GM11168 (cell line): ENCODE data around the gene DRC7.
"Not testable (repeated sequence)": the region's sequence is repeated elsewhere in the genome, so short reads cannot be mapped to it uniquely, and the experiment has no call there.

Experiments
- in situ Hi-C: fragments of 300-500 bp; cut with MboI; formaldehyde crosslinking; loops from one replicate; pipeline ENCODE4 v1.12.0; 2022; ENCODE audit warnings: low sequenced_read_pairs; ENCODE audit not compliant: unreplicated experiment

DRC7 gene

DNA sequence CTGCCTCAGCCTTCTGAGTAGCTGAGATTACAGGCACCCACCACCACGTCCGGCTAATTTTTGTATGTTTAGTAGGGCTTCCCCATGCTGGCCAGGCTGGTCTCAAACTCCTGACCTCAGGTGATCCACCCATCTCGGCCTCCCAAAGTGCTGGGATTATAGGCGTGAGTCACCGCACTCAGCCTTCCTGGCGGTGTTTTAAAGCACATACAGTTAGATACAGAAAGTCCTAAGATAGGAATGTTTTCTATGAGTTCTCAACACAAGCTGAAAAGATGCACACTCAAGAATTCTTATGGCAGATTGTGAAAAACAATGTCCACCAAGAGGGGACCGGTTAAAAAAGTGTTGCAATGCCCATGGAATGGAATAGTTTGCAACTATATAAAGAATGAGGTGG, 23.2 kb upstream of the DRC7 start:
- in situ Hi-C loops, result not testable (repeated sequence)

DNA sequence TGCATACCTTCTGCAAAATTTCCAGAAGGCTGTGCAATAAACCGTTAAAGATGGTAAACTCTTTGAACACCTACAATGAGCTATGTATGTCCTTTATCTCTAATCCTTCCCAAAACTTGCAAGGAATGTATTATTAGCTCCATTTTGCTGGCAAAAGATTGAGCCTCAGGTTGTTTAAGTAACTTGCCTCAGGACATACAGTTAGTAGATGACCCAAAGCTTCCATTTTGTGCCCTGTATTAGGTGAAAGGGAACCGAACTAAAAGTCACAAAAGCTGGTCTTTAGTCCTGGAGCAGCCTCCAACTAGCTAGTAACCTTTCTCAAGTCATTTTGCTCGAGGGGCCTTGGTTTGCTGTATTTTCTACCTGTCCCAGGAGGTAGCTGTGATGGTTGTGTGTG, 22.2 kb upstream of the DRC7 start:
- in situ Hi-C loops, result no loop called here

DNA sequence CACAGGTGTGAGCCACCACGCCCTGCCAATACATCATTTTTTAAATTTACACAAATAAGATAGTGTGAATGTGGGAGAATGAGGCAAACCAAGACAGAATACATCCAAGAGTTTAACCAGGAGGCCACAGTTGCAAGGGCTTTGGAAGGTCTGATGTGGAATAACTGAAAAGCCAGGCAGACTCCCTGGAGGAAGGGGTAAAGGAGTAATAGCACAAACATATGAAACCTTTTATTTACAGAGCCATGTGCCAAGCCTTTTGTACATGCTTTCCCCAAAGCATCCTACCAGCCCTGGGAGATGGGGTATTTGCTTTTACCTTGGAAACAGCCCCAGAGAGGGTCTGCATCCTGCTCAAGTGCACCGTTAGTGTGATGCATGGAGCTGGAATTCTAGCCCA, 21.8 kb upstream of the DRC7 start:
- in situ Hi-C loops, result no loop called here

DNA sequence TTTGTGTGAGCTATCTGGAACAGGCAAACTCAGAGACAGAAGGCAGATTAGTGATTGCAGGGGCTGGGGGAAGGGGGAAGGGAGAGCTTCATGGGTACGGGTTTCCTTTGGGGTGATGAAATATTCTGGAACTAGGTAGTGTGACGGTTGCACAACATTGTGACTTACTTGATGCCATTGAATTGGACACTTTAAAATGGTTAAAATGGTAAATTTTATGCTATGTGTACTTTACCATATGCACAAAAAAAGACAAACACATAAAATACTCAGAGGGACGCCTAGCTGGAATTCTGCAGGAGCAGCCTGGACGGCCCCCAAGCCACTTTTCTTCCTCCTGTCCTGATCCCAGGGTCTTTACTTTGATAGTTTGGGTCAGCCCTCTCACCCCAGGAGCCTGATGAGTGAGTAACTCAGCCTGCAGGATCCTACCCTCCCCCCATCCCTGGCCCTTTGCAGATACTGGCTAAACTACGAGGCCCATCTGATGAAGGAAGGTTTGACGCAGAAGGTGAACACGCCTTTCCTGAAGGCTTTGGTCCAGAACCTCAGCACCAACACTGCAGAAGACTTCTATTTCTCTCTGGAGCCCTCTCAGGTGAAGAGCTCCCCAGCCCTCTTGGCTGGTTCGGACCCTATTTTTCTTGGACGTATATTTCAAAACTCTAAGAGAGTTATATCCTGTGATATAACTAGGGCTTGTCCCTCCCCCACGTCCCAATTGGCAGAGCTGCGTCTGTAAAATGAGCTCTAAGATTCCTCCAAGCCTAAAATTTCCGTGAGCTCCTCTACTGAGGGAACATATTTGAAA, 18.7 kb upstream of the DRC7 start:
- in situ Hi-C loops, result no loop called here

DNA sequence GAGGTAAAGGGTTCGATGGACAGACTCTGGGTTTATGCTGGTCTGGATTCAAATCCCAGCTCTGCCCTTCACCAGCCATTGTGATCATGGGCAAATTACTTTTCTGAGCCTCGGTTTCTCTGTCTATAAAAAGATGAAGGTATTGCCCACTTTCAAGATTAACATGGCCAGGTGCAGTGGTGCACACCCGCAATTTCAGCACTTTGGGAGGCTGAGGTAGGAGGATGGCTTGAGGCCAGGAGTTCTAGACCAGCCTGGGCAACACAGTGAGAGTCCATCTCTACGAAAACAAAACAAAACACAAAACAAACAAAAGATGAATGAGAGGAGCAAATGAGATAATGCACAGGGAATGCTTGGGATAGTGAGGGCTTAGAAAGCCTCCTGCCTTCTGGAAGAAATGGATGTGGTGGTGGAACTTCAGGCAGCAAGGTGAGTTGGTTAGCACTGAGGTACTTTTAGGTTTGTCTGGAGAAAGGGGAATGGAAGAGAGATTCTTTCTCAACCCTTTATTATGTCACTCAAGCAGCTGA, 18.0 kb upstream of the DRC7 start:
- in situ Hi-C loops, result no loop called here

DNA sequence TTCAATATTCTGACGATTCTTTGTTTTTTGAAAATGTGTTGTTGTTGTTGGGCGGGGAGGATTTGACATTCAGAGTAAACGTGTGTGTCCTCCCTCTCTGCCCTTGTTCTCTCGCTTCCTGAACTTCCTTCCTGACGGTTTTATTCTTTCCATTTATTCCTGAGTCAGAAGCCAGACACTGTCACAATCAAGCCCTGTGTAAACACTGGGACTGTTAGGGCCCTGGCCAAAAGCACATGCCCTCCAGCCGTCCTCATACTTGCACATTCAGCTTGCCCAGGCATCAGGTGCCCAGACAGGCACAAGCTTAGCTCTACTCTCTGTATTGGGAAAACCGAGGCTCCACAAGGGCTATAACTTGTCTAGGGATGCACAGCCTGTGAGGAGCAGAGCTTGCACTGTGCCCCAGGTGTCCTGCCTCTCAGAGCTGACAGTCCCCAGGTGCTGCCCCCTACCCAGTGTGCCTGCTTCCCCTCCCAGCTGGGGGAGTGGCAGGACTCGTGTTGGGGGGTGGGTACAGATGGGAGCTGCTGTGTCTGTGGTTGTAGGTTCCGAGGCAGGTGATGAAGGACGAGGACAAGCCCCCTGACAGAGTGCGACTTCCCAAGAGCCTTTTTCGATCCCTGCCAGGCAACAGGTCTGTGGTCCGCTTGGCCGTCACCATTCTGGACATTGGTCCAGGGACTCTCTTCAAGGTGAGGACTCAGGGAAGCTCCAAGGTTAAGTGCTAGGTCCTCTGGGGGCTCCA, 16.8 kb upstream of the DRC7 start:
- in situ Hi-C loops, result no loop called here

DNA sequence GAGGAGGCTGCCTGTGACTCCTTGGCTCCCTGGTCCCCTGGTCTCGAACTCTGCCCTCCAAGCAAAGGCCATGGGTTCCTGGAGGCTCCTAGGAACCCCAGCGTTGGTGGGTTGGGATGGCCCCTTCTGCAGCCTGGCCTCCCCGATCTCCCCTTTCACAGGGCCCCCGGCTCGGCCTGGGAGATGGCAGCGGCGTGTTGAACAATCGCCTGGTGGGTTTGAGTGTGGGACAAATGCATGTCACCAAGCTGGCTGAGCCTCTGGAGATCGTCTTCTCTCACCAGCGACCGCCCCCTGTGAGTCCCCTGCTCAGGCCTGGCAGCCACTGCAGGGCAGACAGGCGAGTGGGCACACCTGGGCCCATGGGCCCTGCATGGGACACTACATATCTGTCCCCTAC, 15.6 kb upstream of the DRC7 start:
- in situ Hi-C loops, result no loop called here

DNA sequence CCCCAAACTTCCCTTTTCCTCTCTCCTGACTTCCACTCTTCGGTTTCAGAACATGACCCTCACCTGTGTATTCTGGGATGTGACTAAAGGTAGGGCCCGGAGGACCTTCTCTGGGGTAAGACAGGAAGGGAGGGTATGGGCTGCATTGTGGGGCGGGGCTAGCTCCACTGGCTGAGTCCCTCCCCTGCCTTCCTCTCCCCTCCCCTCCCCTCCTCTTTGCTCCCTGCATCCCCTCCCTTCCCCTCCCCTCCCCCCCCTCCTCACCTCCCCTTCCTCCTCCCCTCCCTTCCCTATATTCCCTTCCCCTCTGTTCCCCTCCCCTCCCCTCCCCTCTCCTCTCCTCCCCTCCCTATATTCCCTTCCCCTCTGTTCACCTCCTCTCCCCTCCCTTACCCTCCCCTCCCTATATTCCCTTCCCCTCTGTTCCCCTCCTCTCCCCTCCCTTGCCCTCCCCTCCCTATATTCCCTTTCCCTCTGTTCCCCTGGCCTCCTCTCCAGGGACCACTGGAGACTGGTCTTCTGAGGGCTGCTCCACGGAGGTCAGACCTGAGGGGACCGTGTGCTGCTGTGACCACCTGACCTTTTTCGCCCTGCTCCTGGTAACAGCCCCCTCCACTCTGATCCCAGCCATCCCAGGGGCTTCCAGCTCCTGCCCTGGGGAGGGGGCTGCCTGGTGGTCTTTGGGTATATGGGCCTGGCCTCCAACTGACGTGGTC, 14.7 kb upstream of the DRC7 start:
- in situ Hi-C loops, result no loop called here

DNA sequence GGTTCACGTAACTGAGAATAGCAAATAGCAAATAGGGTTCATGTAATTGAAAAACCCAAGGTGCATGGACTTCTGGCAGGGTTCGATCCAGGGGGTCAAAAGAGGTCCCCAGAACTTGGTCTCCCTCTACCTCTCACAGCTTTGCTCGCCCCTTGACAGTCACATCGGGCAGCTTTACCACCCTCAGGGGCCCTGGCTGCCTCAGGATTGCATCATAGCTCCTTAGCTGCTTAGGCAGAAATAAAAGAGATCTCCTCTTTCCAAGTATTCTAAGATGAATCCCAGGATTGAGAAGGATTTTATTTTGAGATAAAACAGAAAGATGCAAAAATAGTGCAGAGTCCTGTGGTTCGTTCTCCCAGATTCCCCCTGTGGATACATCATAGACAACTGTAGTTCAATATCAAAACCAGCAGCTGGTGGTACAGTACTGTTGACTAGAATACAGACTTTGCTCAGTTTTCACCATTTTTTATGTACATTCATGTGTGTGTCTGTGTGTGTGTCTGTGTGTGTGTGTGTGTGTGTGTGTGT, 13.7 kb upstream of the DRC7 start:
- in situ Hi-C loops, result no loop called here

DNA sequence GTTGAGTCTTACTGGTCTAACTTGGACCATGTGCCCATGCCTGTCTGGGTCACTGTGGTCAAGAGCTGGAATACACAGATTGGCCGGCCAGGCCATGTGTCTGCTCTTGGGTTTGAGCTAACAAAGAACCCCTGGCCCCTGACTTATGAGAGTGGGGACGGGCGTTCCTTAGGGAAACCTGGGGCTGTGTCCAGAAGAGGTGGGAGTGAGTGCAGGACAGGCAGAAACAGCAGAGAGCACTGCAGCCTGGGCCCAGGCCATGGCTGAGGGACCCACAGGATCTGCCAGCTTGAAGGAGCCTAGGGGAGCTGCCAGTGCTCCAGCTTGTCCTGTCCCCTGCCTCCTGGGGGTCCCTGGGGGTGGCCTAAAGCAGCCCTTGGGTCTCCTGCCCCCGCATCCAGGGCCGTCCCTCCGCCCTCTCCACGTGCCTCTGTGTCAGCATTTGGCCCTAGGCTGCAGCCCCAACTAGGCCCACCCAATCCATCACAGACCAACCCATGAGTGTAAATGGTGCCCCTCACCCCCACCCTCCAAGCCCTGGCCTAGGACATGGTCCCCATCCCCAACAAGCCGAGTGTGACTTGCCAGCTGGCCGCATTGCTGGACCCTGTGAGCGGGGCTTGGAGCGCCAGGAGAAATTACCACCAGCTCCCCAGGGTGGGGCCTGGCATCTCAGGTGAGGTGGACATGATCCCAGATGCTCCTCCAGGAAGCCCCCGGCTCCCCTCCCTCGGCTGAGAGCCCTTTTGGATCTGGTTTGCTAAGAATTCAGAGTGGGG, 12.5 kb upstream of the DRC7 start:
- in situ Hi-C loops, result no loop called here

DNA sequence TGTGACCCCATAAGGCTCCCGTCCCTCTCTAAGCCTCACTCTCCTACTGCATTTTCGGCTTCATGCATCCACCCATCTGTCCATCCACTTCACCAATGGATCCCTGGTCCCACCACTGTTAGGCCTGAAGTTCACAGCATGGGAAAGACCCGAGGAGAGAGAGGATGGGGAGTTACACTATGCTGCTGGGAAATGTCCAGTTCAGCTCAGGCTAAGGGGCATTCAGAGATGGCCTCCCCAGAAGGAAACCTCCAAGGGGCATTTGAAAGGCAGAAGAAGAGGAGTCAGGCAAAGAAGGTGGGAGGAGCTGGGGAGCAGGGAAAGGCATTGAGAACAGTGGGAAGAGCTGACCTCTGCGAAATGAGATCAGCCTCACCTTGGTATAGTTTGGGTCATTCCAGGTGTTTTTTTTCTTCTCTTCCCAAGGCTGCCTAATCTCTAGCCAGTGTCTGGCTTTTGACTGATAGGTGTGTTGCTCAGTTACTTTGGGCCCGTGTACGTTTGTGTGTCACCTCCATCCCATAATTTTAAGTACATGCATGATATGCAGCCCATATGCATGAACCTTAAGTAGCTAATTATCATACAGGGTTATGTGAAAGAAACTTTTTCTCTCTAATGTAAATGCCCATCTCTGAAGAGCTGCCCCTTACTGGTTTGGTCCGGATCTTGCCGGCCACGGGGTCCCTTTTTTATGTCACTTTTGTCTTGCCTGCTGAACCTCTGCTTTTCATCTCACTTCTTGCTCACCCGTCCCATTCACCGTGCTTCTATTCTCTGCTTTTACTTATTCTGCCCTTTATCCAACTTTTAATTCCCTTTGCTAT, 11.6 kb upstream of the DRC7 start:
- in situ Hi-C loops, result no loop called here

DNA sequence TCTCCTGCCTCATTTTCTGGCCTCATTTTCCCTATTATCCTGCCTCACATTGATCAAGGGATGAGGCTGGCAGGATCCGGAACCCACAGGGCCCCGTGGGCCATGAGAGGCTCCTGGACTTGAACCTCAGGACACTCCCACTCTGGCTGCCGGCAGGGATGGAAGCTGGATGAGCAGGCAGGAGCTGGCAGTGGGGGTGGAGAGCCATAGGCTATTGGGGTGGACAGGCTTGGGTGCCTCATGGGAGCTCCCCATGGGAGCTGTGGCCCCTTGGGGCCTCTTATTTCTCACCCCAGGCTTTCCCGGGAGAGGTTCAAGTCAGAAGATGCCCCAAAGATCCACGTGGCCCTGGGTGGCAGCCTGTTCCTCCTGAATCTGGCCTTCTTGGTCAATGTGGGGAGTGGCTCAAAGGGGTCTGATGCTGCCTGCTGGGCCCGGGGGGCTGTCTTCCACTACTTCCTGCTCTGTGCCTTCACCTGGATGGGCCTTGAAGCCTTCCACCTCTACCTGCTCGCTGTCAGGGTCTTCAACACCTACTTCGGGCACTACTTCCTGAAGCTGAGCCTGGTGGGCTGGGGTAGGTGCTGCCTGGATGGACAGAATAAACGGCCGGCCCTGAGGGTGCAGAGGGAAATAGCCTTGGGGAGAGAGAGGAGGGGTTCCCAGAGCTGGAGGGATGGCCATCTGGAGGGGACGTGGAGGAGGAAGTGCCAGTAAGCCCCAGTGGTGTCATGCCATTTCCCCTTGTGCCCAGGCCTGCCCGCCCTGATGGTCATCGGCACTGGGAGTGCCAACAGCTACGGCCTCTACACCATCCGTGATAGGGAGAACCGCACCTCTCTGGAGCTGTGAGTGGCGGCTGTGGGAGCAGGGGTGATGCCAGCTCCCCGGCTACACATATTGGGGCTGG, 10.7 kb upstream of the DRC7 start:
- in situ Hi-C loops, result no loop called here

DNA sequence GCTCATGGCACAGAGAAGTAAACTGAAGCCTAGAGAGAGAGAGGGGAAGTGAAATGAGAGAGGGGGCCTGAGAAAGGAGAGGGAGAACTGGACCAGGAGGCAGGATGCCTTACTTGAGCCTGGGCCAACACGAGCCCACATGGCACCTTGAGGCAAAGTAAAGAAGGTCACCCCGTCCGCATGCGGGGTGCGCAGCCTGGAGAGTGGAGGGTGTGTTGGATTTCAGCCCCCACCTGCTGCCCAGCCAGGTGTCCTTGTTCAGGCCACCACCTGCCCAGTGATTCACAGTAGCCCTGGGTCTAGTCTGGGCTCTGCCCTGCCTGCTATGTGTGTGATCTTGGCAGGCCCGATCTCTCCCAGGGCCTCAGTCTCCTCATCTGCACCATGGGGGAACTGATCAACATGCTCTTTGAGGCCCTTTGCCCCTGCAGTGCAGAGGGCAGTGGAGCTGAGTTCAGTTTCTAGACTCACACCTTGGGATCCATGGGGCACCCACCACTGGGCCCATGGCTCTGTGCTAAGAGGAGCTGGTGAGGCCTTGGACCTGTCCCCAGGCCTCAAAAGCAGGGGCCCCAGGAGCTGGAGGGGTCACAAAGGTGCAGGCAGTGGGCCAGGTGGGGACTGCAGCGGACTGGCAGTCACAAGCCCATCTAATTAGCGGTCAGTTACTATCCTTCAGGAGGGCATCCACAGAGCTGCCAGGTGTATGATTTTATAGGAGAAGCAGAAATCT, 9.8 kb upstream of the DRC7 start:
- in situ Hi-C loops, result no loop called here

DNA sequence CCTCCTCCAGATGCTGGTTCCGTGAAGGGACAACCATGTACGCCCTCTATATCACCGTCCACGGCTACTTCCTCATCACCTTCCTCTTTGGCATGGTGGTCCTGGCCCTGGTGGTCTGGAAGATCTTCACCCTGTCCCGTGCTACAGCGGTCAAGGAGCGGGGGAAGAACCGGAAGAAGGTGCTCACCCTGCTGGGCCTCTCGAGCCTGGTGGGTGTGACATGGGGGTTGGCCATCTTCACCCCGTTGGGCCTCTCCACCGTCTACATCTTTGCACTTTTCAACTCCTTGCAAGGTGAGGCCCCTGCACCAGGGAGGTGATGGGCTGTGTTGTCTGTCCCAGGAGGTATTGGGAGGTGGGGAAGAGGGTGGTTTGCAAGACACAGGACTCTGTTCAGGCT, 9.0 kb upstream of the DRC7 start:
- in situ Hi-C loops, result no loop called here

DNA sequence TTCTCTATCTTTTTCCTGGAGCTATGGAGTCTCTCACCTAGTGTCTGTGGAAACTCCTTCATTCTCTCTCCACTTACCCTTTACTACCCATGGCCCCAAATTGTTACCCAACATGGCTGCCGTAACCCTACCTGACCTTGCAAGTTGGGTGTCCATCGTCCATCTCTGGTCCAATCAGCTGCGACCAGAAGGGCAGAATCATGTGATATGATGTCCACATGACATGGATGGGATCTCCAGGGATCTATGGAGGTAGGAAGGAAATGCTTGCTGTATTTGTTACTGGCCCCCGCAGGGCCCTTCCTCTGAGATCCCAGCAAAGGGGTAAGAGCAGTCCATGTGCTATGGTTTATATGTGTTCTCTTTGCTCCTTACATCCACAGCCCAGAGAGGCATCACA, 8.0 kb upstream of the DRC7 start:
- in situ Hi-C loops, result no loop called here

DNA sequence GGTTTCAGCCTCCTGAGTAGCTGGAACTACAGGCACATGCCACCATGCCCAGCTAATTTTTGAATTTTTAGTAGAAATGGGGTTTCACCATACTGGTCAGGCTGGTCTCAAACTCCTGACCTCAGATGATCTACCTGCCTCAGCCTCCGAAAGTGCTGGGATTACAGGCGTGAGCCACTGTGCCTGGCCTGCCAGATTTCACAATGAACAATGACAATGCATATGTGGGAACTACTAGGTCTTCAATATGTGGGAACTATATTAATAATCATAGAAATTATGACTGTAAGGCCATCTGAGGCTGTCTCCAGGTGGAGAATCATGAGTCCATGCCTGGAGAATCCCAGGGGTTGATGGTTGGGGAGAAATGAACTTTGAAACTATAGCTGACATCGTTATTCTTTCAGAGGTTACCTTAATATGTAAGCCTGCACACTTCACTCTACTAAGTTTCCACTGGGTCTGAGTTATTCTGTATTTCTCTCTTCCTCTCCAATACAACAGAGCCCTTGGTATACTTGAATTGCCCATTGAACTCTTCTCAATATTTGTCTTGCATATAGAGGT, 7.2 kb upstream of the DRC7 start:
- in situ Hi-C loops, result no loop called here

DNA sequence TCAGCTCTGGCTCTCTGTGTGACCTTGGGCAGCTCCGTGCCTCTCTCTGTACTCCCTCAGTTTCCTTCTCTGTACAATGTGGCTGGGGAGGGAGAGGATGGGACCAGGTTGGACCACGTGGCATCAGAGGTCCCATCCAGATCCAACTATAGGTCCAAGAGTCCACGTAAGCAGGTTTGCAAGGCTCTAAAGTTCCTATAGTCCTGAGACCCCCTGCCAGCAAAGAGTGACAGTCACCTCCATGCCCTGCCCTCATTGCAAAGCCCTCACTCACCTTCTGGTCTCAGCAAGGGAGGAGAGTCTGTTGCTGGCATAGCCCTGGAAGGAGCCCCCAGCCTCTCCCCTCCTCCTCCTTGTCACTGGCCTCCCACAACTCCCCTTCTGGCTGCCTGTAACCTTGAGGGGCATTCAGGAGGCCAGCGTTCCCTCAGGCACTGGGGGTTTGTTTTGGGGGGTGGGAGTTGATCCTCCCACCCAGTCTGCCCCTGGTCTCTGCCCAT, 6.1 kb upstream of the DRC7 start:
- in situ Hi-C loops, result no loop called here
